HG03442 (cell line): ENCODE results near the gene SEMA6B.

ENCODE experiments used
- ATAC-seq: cut with Tn5 transposase; IDR thresholded peaks from one replicate; pipeline ENCODE4 v1.9.1; 2021; ENCODE audit warnings: mild to moderate bottlenecking, moderate library complexity; ENCODE audit not compliant: unreplicated experiment

Gene SEMA6B

GRCh38 chr19:4510435-4511255 is 48.8 kb downstream of the SEMA6B start:
- ATAC-seq, result no peak

GRCh38 chr19:4508698-4509097 is 50.8 kb downstream of the SEMA6B start:
- no peak for ATAC-seq

GRCh38 chr19:4507804-4508203 is 51.7 kb downstream of the SEMA6B start:
- no peak for ATAC-seq

GRCh38 chr19:4507150-4507452 is 52.4 kb downstream of the SEMA6B start:
- no peak for ATAC-seq

- ATAC-seq, result no peak
Observed at GRCh38 chr19:4506449-4507149, 52.9 kb downstream of the SEMA6B start.

GRCh38 chr19:4505570-4506448 is 53.7 kb downstream of the SEMA6B start:
- ATAC-seq, result no peak

- no peak for ATAC-seq
Observed at GRCh38 chr19:4504891-4505569, 54.5 kb downstream of the SEMA6B start.

- no peak for ATAC-seq
Observed at GRCh38 chr19:4504297-4504701, 55.2 kb downstream of the SEMA6B start.

- ATAC-seq, result no peak
Observed at GRCh38 chr19:4503825-4504170, 55.7 kb downstream of the SEMA6B start.

GRCh38 chr19:4503132-4503824 is 56.2 kb downstream of the SEMA6B start:
- ATAC-seq, result no peak

GRCh38 chr19:4502282-4503131 is 57.0 kb downstream of the SEMA6B start:
- no peak for ATAC-seq

GRCh38 chr19:4501691-4502090 is 57.8 kb downstream of the SEMA6B start:
- ATAC-seq, result no peak

- ATAC-seq, result no peak
Observed at GRCh38 chr19:4500841-4501591, 58.5 kb downstream of the SEMA6B start.

GRCh38 chr19:4499855-4500254 is 59.6 kb downstream of the SEMA6B start:
- ATAC-seq, result no peak

GRCh38 chr19:4499318-4499717 is 60.2 kb downstream of the SEMA6B start:
- ATAC-seq, result no peak

- no peak for ATAC-seq
Observed at GRCh38 chr19:4498694-4499093, 60.8 kb downstream of the SEMA6B start.

- no peak for ATAC-seq
Observed at GRCh38 chr19:4497770-4498389, 61.6 kb downstream of the SEMA6B start.

- no peak for ATAC-seq
Observed at GRCh38 chr19:4496304-4496703, 63.2 kb downstream of the SEMA6B start.
